GM20431 (cell line): ENCODE measurements around the gene PTPRE.
"Not testable (repeated sequence)": the region's sequence is repeated elsewhere in the genome, so short reads cannot be mapped to it uniquely, and the experiment has no call there.

Experiments
- in situ Hi-C: fragments of 300-500 bp; cut with MseI, MboI; formaldehyde crosslinking; loops from one replicate; pipeline ENCODE4 v1.15.0; 2020; ENCODE audit warnings: low sequenced_read_pairs; ENCODE audit not compliant: unreplicated experiment

The PTPRE gene

DNA sequence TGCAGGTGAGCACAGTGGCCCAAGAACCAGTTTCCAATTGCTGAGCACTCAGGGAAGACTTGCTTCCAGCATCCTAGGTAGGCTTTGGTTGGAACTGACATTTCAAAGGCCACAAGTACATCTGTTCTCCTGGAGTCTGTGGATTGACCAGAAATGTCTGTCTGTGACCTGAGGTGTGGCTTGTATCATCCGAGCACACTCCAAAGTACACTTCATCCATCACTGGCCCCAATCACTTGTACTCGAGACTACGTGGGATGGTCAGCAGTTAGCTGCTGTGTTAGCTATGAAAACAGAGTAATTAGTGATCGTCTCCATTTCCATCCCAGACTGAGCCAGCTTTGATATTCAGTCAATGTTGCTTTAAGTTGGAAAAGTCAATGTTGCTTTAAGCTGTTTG, 174.3 kb downstream of the PTPRE start:
- in situ Hi-C loops = loop anchor here (10.0 kb wide), 1 partner anchor 64 kb away; no protein-coding TSS in a partner anchor

DNA sequence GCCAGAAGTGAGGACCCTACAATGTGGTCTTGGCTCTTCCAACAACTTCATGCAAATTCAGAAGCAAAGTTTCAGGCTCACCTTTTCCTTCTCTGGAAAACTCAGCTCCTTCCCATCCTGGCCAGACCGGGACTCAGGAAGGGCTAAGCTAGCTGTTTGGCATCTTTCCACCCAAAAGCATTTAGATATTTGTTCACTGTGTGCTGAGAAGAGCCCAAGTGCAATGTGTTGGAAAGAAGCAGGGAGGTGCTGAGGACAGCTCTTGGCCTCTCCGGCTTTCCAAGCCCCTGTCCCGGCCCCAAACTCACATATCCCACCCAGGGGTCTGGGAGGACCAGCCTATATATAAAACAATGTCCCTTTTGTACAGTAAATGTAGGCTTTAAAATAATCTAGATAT, 174.8 kb downstream of the PTPRE start:
- in situ Hi-C loops = loop anchor here (10.0 kb wide), 1 partner anchor 63 kb away; no protein-coding TSS in a partner anchor

DNA sequence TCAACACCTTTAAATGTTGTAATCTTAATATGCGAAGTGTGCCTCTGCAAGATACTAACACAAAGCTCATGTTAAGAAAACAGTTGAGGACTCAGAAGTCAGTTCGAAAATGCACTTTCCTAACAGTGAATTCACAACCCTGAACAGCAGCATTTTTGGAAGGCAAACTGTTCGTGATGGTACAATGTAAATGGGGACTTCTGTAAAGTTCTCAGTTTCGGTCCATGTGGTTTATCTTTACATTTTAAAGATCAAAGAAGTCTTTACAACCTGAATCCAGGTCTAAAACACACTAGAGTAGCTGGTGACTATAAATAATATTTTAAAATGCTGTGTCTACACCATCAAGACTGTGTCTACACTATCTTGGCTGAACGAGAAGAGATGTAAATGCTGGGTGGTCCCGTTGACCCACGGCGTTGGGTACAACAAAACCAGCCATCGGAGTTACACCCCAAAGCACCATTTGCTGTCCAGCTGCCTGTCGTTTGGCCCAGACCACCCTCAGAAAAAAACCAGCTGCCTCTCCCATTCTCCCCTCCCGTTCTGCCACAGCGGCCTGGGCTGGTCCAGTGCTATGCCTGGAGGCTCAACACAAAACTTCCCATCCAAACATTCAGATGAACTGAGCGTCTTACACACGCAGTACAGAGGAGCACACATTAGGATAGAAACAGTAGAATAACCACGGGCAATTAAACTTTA, 176.4 kb downstream of the PTPRE start:
- in situ Hi-C loops = loop anchor here (10.0 kb wide), 1 partner anchor 61 kb away; no protein-coding TSS in a partner anchor

DNA sequence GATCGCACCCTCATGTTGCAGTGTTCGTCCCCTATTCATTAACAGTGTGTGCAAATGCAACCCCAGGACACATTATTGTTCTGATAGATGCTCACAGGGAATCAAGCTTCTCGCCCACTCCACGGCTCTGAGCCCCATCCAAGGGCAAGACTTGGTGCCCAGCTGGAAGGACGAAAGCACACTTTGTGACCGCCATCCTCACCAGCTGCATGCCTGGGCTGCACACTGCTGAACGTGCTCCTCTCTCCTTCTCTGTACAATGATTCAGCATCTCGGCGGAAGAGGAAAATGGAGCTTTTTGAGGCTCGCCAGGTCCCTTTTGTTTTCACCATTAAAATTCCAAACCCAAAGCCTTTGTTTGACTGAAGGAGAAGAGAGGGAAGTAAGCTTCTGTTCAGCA, 177.5 kb downstream of the PTPRE start:
- in situ Hi-C loops = loop anchor here (10.0 kb wide), 1 partner anchor 60 kb away; no protein-coding TSS in a partner anchor

DNA sequence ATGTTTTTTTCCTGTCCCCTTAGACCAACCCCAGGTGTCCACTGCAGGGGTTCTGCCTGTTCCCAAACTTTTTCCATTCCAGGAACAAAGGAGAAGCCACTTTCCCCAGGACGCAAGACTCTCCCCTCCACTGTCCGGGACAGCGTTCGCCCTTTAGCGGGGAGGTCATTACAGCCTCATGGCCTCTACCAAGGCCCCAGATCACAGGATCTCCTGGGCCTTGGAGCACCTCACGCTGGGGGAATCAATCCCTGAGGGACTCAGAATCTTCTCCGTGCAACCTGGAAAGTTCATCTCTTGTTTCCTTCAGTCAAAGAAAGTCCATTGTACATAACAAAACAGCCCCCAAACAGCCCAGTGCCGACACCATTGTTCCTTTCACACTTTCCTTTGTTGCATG, 178.1 kb downstream of the PTPRE start:
- in situ Hi-C loops = loop anchor here (10.0 kb wide), 1 partner anchor 60 kb away; no protein-coding TSS in a partner anchor

DNA sequence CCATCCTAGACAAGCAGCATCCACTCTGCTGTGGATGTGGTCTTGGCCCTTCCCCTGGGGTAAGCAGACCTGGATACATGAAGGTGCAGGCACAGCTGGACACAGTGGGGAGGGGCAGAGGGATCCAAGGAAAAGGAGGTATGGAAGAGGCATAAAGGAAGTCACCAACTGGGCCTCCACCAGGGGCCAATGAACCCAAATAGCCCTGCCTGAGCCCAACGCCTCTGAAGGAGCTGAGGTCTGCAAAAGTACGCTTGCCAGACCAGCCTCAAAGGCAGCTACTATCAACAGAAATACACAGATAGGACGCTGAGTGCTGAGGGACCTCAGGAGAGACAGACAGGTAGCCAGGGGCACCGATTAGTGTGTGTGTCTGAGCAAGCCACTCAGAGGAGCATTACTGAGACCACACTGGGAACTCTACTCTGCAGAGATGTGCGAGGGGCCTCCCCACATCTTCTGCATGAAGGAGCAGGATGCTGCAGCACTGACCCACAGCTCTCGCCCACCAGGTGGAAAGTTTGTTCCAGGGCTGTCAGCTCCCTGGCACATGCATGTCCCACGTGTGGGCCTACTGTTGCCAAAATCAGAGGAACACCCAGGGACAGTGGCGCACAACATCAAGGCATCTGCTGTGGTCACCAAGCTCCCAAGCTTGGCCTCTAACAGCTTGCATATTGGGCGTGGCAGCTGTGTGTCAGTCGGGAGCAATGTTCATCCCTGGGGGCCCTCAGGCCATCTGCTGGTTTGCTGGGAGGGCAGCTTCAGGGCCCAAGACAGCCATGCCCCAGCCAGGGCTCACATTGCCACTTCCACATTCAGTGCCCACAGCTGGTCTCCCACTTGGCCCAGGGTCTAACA, 179.3 kb downstream of the PTPRE start:
- in situ Hi-C loops = loop anchor here (10.0 kb wide), 1 partner anchor 59 kb away; no protein-coding TSS in a partner anchor

DNA sequence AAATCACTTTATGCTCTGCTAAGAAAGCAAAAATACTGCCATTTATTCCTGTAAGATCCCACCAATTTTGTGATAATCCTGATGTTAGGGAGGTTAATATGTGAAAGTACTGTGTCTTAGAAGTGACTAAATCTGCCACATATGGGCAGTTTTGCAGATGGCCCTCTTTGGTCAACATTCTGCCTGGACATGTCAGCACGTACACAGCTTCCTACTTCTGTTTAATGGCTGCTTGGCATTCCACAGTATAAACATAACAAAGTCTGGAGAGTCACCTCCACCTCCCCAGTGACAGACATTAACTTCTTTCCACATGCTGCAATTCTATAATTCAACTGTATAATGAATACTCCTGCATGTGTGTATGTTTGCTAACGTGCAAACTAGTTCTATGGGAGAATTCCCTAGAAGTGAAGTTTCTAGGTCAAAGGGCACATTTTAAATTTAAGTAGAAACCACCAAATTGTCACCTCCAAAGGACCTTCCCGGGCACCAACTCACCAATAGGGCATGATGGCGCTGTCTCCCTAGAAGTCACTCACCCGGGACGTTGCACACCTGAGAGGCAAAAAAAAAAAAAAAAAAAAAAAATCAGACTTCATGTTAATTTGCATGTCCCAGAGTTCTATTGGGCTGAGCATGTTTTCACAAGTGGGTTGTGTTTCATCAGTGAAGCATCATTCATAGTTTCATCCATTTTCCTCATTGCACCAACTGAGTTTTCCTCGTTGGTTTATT, 180.4 kb downstream of the PTPRE start:
- in situ Hi-C loops = loop anchor here (10.0 kb wide), 1 partner anchor 57 kb away; no protein-coding TSS in a partner anchor

- in situ Hi-C loops = loop anchor here (10.0 kb wide), 1 partner anchor 57 kb away; no protein-coding TSS in a partner anchor
Measured at GRCh38 chr10:128087884-128088709, 181.2 kb downstream of the PTPRE start.

DNA sequence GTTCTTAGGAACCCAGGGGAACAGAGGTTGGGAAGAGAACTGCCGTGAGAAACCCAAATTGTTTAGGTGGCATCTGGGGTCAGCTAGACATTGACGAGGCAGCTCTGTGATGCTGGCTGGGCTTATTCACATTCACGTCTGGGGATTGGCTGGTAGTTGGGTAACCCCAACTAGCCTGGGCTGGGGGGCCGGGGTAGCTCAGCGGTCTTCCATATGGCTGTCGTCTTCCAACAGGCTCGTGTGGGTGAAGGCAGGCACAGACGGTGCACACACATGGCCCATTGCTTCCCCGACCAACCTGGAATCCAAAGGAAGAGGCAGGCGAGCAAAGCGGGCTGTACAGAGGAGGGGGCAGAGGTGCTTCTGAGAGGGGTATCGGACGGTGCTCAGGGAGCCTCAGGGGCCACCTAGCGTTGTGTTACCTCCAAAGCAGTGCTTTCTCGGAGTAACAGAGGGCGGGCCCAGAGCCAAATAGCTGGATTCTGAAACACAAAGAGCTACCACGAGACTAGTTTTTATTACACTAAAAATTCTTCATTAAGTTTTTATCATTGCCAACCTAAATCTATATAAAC, 184.8 kb downstream of the PTPRE start:
- in situ Hi-C loops = no loop called here

GRCh38 chr10:128092454-128092853, 185.6 kb downstream of the PTPRE start:
- in situ Hi-C loops = no loop called here

DNA sequence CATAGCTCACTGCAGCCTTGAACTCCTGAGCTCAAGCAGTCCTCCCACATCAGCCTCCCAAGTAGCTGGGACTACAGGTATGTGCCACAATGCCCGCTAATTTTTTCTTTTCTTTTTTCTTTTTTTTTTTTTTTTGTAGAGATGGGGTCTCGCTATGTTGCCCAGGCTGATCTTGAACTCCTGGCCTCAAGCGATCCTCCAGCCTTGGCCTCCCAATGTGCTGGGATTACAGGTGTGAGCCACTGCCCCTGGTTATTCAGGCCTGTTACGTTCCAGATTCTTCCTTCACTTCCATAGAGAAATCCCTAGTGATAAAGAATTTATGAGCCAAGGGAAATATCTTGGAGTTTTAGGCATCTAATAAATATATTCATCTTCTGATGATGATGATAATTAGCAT, 187.7 kb downstream of the PTPRE start:
- in situ Hi-C loops = not testable (repeated sequence)

GRCh38 chr10:128095027-128095752, 188.3 kb downstream of the PTPRE start:
- in situ Hi-C loops = no loop called here

- in situ Hi-C loops = no loop called here
Measured at GRCh38 chr10:128095753-128096469, 189.0 kb downstream of the PTPRE start.

- in situ Hi-C loops = no loop called here
Measured at GRCh38 chr10:128096486-128097199, 189.7 kb downstream of the PTPRE start.

GRCh38 chr10:128097783-128098182, 190.9 kb downstream of the PTPRE start:
- in situ Hi-C loops = no loop called here

- in situ Hi-C loops = no loop called here
Measured at GRCh38 chr10:128098631-128099030, 191.7 kb downstream of the PTPRE start.

- in situ Hi-C loops = no loop called here
Measured at GRCh38 chr10:128099901-128100300, 193.0 kb downstream of the PTPRE start.
